ENCODE measurements around the gene PRC1.
"Not testable (repeated sequence)": the region's sequence is repeated elsewhere in the genome, so short reads cannot be mapped to it uniquely, and the experiment has no call there.

Gene PRC1

DNA sequence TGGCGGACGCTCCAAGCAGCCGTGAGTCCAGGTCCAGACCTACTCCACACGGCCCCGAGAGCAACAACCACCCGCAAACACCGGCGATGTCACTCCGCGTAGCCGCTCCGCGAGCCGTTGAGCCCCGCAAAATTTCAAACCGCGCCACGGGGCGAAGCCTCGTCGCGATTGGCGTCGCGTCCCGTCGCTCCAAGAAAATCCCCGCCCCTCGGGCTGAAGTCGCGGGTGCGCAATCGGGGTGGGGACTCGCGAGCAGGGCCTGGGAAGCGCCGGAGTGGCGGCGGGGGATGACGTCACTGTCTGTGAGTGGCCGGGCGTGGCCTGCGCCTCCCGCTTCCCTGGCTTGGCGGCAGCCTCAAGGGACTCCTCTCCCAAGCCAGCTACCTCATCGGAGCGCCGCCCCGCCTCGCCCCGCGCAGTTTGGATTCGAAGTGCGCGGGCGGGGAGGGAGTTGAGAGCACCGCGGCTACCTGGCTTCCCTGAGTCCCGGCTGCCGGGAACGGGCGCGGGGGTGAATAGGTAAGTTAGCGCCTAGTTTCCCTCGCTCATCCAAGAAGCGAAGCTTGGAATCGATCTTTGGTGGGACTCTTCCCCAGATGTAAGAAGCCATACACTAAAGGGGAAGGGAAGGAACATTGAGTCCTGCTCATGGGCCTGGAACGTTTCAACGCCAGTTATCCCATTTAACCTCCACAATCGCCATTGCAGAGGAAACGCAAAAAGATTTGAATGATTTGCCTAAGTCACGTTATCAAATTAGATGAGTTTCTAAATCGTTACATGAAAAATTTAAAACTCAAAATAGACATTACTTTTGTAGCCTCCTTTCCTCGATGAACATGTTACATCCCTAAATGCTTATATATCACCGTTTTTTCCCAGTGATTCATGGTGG is at the start of gene PRC1:
PRC1 (minus strand) TSS at position 119 of the 895 bp plus-strand sequence; CDS start at position 1, 118 bp downstream.
- FAIRE-seq: peak; percentile 98

DNA sequence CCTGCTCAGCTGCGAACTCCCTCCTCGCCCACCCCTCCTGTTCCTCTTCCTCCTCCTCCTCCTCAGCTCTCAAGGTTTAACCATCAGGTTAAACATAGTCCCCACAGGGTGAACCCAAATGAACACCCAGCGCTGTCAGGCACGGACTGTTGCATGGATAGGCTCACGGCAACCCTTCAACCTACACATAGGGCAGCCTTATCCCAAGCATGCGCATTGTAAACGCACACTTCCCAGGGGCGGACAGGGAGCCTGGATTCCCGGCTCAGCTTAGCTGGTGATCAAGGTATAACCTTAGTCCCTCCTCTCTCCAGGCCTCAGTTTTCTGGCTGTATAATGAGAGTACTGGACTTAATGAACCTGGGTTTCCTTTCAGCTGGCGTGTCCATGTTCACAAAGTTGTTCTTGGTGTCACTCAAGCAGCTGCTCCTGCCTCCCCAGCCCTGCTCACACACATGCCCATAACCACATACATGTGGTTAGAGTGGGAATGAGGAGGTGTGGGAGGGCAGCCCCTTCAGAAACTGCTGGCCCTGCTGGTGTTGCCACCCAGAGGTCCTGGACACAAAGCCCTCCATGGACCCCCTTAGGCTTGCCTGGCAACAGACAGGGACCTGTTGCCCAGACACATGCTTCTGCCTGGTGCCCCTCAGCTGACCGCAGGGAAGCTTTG is 49.0 kb upstream of the PRC1 start:
- no peak for FAIRE-seq

- FAIRE-seq: no peak
These were observed 46.5 kb upstream of the PRC1 start for GRCh38 chr15:91040856-91041255.

DNA sequence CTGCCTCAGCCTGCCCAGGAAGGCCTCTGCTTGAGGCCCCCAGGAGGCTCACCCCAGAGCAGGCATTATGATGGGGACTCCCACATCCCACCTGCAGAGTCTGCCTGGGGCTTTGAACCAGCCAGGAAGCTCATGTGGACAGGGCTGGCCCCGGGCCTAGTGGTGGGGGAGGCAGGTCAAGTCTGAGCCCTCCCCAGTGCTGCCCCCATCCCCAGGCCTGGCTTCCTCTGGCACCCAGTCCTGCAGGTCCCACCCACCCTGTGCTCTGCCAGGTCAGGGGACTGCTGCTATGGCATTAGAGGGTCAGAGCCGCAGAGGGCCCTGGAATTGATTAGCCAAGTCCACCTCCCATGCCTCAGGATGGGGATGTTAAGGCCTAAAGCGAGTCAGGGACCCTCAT is 45.7 kb upstream of the PRC1 start:
- no peak for FAIRE-seq

- FAIRE-seq: no peak
These were observed 38.8 kb upstream of the PRC1 start for GRCh38 chr15:91032919-91033803.

DNA sequence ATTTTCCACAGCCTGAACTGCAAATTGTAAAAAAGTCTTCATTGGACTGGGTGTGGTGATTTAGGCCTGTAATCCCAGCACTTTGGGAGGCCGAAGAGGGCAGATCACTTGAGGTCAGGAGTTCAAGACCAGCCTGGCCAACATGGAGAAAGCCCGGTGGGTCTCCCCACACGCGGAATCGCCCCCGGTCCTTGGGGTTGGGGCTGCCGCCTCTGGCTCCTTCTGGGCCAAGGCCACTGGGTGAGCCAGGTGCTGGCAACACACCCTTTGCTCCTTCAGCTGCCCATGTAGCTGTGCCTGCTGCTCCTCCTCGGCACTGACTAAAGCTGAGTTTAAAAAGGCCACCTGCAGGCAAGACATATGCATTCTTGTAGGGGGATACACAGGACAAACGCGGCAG is 37.5 kb upstream of the PRC1 start:
- no peak for FAIRE-seq

- FAIRE-seq: no peak
These were observed 33.3 kb upstream of the PRC1 start for GRCh38 chr15:91027677-91028076.

GRCh38 chr15:91023720-91024119 is 29.4 kb upstream of the PRC1 start:
- FAIRE-seq: no peak

GRCh38 chr15:91022832-91023129 is 28.4 kb upstream of the PRC1 start:
- FAIRE-seq: no peak

- peak; percentile 37 for FAIRE-seq
These were observed 27.9 kb upstream of the PRC1 start, which contains the start of gene VPS33B for GRCh38 chr15:91022075-91022831. Gene VPS33B (minus strand): TSS chr15:91022594. CDS start chr15:91022249, 345 bp downstream.

DNA sequence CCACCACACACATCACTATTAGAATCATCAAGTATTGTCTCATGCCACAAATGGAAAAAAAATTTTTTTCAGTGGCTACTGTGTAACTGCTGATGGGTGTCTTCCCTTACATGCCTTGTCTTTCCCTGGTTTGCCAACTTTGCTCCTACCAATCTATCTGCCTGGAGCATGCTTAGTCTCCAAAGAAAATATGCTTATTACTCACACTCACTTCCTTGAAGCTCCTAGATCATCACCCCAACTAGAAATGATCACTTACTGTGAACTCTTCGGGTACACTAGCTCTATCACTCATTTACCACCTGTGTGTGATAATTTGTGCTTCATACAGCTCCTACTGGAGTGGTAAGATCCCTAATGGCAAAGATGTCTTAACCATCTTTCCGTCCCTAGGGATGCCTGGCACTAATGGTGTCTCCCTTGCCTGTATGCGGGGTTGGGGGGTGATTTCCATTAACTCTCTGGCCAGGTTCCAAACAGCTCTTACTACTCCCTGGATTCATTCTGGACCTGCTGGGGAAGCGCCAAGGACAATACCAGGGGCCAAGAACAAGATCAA is 27.3 kb upstream of the PRC1 start:
- FAIRE-seq: no peak

- FAIRE-seq: no peak
These were observed 23.8 kb upstream of the PRC1 start for GRCh38 chr15:91018158-91018557.

GRCh38 chr15:91017716-91018115 is 23.4 kb upstream of the PRC1 start:
- no peak for FAIRE-seq

DNA sequence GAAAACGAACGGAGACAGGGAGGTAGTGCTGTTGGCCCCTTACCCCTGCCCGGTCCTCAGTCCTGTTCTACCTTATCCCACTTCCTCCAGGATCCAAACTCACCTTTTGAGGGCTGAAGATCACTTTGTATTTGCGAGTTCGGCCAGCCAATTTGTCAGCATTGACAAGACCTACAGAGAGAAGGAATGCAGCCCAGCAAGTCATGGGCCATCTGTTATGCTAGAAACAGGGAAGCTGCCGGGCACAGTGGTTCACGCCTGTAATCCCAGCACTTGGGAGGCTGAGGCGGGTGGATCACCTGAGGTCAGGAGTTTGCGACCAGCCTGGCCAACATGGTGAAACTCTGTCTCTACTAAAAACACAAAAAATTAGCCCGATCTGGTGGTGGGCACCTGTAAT is 19.4 kb upstream of the PRC1 start:
- not testable (repeated sequence) for FAIRE-seq

GRCh38 chr15:91007266-91007665 is 12.9 kb upstream of the PRC1 start:
- FAIRE-seq: no peak

GRCh38 chr15:91001209-91001608 is 6.9 kb upstream of the PRC1 start:
- FAIRE-seq: no peak

DNA sequence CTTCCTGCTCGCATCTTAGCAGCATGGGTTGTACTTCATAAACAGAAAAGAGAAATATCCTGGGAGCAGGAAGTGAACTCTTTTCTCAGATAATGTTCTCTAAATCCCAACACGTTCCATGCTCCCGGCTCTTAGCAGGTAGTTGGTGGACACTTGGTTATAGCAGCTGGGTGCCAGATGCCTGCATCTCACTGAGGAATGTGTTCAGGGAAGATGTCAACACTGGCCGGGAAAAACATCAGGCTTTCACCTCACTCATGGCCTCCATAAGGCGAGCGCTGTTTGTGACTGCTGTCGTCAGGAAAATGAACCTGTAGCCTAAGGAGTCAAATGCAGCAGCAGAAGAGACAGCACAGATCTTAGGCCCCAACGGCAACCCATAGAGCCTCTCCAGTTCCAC is 4.4 kb upstream of the PRC1 start:
- no peak for FAIRE-seq

DNA sequence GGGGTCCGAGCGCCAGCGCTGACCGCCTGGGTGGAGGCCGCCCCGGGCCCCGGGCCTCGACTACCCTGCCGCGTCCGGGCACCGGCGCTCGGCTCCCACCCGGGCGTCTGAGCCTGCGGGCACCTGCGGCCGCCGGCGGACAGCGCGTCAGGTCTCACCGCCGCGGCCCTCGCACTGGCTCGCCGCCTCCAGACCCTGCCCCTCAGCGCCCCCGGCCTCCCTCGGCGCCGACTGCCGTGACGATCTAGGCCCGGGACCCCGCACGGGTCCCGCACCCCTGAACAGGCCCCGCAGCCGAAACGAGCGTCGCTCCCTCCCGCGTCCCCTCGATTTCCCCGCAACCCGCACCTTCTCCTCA is 297 bp downstream of the PRC1 start:
- no peak for FAIRE-seq

DNA sequence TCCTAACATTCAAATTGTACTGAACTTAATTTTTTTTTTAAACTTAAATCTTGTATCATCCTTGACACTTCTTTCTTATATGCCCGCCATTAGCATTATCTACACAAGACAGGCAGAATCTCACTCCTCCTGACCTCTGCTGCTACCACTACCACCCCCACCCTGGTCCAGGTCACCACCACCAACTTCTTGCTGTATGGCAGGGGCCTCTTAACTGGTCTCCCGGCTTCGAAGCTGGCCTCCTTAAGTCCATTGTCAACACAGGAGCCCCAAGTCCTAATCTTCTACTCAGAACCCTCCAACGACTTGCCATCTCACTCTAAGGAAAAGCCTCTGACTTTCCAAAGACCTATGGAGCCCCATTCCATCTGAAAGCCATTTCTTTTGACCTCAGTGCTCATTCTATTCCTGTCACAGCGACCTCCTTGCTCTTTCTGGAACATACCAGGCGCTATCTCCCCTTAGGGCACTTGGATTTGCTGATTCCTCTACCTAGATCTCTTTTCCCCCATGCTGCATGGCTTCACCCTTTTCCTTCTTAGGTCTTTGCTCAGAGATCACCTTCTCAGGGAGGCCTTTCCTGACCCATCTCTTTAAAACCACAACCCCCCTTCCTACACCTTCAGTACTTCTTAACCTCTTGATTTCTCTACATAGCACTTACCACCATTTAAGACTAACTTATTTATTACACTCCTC is 2.6 kb downstream of the PRC1 start:
- no peak for FAIRE-seq

GRCh38 chr15:90990446-90990845 is 3.9 kb downstream of the PRC1 start:
- FAIRE-seq: no peak

DNA sequence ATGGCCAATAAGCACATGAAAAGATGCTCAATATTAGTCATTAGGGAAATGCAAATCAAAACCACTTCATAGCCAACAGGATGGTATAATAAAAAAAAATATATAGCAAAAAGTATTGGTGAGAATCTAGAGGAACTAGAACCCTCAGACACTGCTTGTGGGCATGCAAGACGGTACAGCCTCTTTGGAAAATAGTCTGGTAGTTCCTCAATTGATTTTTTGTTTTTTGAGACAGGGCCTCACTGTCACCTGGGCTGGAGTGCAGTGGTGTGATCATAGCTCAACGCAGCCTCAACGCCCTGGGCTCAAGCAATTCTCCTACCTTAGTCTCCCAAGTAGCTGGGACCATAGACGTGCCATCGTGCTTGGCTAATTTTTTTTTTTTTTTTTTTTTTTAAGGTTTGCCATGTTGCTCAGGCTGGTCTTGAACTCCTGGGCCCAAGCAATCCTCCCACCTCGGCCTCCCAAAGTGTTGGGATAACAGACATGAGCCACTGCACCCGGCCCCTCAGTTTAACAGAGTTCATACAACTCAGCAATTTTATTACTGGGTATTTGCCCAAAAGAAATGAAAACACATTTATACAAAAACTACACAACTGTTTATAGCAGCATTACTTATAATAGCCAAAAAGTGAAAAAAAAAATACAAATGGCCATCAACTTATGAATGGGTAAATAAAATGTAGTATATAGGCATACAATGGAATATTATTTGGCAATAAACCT is 5.1 kb downstream of the PRC1 start:
- no peak for FAIRE-seq
